ENCODE data around the gene MBD3L2B.

Gene MBD3L2B

DNA sequence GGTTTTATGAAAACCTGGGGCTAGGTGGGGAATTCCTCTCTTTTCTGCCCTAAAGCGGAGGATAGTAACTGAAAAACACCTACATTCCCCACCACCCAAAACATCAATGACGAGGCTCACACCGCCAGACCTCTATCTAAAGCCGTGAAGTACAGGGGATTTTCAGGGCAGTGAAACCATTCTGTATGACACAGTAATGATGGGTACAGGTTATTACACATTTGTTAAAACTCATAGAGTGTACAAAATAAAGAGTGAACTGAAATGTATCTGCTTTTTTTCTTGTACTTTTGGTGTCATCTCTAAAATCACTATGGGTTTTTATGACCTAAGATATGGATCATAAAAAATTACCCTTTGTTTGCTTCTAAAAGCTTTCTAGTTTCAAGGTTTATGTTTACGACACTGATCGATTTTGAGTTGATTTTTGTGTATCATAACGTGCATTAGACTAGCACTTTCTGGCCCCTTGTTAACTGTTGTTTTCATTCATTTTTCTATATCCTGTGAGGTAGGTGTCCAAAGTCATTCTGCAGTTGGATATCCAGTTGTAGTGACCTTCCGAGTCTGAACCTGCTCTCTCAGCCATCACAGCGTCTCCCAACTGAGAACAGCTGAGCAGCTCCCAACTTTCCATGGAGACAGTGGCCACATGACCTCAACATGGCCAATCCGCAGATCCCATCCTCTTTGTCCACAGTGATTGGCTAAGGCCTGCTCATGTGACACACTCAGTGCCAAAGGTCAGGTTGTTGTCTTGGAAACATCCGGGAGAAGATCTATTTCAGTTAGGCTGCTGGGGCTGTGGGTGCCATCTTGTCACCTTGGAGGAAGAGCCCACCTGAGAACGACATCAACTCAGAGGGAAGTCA is 10.3 kb downstream of the MBD3L2B start:
- DNase-seq, result no peak

DNA sequence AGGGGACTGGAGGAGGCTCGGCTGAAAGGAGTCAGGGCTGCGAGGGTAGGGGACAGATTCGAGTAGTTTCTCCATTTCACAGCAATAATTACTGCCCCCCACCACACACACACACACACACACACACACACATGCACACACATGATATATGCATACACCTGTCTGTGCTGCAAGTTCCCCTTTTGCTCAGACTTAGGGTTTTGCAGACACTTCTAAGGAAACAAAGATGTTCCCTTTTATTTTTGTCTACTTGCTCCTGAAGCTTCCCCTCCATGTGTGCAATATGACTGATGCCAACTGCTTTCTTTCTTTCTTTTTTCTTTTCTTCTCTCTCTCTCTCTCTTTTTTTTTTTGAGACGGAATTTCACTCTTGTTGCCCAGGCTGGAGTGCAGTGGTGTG is 13.4 kb downstream of the MBD3L2B start:
- DNase-seq, result no peak

GRCh38 chr19:7006135-7006704 is 15.0 kb downstream of the MBD3L2B start:
- no peak for DNase-seq

DNA sequence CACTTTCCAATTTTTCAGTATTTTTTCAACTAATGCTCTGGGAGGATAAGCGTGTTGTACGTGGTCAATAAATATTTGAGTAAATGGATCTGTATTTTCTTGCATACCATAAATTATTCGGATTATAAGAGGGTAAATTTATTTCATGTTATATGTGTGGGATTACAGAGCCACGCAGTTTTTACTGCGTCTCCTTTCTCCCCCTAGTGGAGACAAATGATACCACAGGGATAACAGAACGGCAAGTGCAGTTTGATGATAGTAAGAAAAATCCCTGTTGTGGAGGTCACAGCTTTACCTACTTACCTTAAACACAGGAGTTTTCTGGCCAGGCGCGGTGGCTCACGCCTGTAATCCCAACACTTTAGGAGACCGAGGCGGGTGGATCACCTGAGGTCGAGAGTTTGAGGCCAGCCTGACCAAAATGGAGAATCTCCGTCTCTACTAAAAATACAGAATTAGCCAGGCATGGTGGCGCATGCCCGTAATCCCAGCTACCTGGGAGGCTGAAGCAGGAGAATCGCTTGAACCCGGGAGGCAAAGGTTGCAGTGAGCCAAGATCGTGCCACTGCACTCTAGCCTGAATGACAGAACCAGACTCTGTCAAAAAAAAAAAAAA is 16.8 kb downstream of the MBD3L2B start:
- DNase-seq, result no peak

DNA sequence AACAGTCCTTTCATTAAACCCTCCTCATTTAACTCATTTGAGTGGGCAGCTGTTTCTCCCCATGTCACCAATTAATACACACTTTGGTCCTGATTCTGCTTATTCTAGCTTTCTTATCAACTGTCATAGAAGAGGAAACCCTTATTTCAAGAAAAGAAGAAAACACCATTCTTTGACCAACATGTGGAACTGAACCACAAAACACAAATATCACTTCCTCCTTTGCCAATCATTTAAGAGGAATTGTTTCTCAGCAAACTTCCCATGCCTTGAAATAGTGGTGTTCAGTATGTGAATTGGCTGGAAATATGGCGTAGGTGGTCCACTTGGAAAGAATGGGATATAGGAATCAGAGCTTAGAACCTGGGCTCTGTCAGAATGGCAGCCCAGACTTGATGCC is 20.4 kb downstream of the MBD3L2B start:
- DNase-seq, result no peak

DNA sequence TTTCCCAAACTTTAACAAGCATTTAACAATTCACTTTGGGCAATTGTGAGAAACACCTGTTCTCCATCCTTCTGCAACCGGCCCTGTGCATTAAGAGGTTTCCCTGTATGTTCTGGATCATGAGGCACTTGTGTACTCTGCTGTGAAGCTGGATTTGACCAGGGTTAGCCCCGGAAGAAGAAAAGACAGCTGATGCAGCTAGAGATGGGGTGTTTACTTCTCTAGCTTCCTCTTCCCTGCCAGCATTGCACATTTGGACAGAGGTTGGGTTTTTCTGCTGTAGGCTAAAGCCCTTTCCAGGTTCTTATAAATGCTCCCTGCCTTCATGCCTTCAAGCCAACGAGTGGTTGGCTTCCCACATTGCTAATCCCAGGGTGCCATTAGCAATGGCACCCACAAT is 20.9 kb downstream of the MBD3L2B start:
- DNase-seq, result no peak

- DNase-seq, result no peak
These were observed 21.3 kb downstream of the MBD3L2B start for GRCh38 chr19:6999933-7000332.

DNA sequence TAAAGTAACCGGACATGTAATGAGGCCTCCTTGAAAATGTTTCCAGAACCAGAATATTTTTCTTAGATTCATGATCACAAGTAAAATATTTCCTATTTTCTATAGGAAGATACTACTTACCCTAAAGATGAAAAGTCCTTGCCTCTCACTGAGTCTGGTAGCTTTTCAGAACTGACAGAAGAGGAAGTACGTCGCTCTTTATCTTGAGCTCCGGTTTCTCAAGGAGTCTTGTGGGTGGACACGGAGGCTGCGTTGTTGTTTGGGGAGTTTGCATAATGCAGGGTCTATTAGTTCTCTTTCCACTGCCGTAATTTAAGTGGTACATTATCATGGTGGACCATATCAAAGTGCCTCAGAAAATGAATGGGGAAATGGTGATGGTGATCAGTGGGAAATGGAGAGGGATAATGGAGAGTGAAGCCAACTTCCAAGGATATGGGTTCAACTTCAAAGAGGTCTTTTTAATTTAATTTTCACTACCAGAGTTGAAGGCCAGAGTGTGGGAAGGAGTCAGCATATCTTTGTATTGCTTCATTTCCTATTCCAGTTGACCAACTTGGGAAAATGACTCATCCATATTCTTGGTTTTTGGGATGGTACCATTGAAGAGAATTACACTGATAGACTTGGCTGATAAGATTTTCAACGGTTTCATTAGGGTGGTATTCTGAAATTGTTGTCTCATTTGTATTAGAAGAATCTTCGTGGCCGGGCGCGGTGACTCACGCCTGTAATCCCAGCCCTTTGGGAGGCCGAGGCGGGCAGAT is 23.4 kb downstream of the MBD3L2B start:
- DNase-seq, result no peak

DNA sequence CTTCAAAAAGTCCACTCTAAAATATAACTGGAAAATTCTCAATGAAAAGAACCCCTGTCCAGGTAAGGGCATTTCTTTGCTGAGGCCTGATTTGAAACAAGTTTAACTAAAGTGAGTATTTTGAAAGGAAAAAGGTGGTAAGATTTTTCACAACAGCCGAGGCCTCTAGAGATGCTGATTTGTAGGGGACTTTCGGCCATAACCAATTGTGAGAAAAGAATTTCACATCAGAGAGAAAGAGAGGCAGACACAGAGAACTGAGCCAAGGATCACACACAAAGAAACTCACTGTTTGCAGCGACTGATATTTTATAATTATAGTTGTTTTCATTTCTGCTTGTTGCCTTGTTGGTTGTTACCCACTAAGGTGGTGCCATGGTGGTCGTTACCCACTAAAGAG is 24.4 kb downstream of the MBD3L2B start:
- DNase-seq, result no peak

DNA sequence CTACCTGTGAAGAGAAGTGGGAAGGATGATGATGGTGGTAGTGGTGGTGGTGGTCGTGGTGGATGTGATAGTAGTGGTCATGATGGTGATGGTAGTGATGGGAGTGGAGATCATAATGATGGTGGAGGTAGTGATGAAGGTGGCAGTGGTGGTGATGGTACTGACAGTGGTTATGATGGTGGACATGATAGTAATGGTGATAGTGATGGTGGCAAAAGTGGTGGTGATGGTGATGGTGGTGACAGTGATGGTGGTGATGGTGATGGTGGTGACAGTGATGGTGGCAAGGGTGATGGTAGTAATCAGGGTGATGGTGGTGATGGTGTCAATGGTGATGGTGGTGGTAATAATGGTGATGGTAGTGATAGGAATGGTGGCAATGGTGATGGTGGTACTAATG is 26.2 kb downstream of the MBD3L2B start:
- no peak for DNase-seq

DNA sequence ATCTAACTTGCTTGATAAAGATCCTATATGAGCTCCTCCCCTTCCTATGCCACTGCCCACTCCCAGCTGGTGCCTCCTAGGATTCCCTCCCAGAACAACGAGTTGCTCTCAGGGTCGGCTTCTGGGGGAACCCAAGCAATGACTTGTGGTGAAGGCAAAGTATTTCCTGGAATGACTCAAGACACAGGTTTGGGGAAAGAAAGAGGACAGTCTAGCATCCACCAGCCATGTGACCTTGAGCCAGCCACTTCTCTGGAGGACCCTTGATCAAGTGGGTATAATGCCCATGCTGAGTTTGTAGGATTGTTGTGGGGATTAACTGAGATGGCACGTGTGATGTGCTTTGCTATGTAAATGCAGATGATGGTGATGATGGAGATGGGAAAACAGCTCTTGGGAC is 33.0 kb downstream of the MBD3L2B start:
- DNase-seq, result no peak

- DNase-seq, result no peak
These were observed 33.4 kb downstream of the MBD3L2B start for GRCh38 chr19:6987850-6988249.

- no peak for DNase-seq
These were observed 37.8 kb downstream of the MBD3L2B start for GRCh38 chr19:6983448-6983847.

GRCh38 chr19:6979399-6979798 is 41.8 kb downstream of the MBD3L2B start:
- DNase-seq, result no peak

DNA sequence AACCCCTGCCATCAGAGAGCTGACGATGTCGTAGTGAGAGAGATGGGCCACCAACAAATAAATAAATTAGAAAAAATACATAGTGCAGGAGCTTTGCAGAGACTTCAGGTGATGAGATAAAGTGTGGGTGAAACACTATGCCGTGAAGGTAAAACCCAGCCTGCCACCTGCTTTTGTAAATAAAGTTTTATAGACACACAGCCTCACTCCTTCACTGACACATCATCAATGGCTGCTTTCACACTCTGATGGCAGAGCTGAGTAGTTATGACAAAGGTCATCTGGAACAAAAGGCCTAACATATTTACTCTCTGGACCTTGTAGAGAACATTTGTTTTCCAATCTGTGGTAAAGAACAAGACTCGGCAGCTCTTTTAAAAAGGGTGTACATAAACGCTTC is 45.0 kb downstream of the MBD3L2B start:
- no peak for DNase-seq

DNA sequence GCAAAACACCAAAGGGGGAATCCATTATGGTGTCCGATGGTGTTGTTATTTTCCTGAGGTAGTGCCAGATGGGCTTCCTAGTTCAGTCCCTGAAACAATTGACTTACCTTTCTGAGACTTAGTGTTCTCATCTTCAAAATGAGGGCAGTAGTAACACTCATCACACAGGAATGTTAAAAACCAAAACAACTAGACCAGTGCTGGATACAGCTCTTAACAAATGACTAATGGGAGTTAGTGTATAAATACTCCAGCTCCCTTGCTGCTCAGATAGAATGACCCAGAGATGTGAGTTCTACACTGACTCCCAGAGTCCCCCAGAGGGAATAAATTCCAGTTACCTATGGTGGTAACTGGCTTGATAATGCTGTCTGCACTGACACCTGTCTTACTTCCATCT is 49.9 kb downstream of the MBD3L2B start:
- DNase-seq, result no peak

DNA sequence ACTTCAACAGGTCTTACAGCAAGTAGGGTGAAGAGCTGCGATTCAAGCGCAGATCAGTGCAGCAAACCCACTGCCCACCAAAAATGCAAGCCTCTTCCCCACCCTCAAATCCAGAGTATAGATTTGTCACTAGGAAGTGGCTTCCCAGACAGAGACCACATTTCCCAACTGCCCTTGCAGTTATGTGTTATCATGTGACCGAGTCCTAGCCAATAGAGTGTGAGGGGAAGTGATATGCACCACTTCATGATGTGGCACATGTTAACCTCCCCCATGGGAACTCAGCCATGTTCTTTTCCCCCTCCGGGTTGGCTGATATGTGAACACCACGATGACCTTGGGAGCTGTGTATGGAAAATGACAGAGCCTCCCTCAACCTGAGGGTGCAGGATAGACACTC is 50.8 kb downstream of the MBD3L2B start:
- DNase-seq, result peak; percentile 26

DNA sequence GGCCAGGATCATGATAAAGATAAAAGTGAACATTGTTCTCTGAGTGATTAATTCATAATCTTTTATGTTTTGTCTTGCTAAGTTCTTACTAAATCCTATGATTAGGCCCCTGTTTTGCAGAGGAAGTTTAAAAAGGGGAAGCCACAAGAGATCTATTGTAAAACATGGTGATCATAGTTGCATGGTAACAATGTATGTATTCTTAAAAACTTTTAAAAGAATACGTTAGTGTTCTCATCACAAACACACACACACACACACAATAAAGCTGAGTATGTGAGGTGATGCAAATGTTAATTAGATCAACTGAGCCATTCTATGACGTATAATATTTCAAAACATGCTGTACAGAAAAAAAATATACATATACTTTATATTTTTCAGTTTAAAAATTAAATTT is 51.2 kb downstream of the MBD3L2B start:
- DNase-seq, result no peak

- no peak for DNase-seq
These were observed 51.7 kb downstream of the MBD3L2B start for GRCh38 chr19:6969490-6969889.

All from CD4-positive, alpha-beta T cell treated with Interleukin-21 for 1 hour (primary cell).